Measurements from ENCODE around the gene OXTR. TPM values are rescaled to one million over a fixed set of nuclear protein-coding genes. Genes with fewer than 3 reads are reported as not detected.

OXTR gene
- total and polyA plus RNA-seq, 2 experiments from 2014 or later, result 5.5 to 9.3 TPM

DNA sequence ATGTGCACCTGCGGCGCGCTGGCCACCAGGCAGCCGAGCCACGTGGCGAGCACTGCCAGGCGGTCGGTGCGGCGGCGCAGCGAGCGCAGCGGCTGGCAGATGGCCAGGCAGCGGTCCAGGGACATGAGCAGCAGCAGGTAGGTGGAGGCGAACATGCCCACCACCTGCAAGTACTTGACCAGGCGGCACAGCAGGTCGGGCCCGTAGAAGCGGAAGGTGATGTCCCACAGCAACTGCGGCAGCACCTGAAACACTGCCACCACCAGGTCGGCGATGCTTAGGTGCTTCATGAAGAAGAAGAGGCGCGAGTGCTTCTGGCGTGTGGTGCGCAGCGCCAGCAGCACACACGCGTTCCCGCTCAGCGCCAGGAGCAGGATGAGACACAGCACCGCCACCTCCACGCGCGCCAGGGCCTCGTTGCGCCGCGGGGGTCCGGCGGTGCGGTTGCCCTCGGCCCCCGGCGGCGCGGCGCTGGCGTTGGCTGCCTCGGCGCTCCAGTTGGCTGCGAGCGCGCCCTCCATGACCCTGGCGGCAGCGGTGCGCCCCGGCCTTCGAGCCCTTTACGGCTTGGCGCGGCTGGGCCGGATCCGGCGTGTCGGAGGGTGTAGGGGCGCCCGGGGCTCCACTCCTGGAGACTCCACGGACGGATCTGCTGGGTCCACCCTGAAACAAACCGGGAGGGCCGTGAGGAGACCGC is 1.6 kb downstream of the OXTR start (continued):
- no peak for TF ChIP-seq ZNF114 (CRISPR knock-in tag; IDR thresholded peaks at IDR 0.05)

DNA sequence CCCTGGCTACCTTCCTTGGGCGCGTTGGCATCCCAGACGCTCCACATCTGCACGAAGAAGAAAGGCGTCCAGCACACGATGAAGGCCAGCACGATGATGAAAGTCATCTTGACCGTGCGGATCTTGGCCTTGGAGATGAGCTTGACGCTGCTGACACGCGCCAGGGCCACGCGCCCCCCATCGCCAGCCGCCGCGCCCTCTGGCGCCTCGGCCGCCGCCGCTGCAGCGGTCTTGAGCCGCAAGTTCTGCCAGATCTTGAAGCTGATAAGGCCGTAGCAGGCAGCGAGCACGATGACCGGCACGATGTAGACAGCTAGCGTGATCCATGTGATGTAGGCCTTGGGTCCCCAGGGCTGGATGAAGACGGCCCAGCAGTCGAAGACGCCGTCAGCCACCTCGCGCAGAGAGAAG is 2.2 kb downstream of the OXTR start:
- peaks cover 37% of the 10 kb centered on the region for H3K27me3 ChIP-seq (ENCODE audit: insufficient read depth)

More for the DNA sequence above, 2.2 kb downstream of the OXTR start:
- no peaks in the 10 kb centered on the region for H4K20me1 ChIP-seq (replicated peaks; ENCODE audit: insufficient read depth)
- 0 out of 2 replicates have a peak, but pooled peaks cover 6% of the 10 kb centered on the region for H3K9me2 ChIP-seq (ENCODE audit: insufficient read depth)
- TF ChIP-seq NANOG (IDR thresholded peaks at IDR 0.05; ENCODE audit: borderline replicate concordance), result no peak
- no peak for TF ChIP-seq ZNF331 (CRISPR knock-in tag; IDR thresholded peaks at IDR 0.05; ENCODE audit: low read depth)
- no peak for TF ChIP-seq POLR2AphosphoS5 (IDR thresholded peaks at IDR 0.05; ENCODE audit: low read depth)
- TF ChIP-seq, protein P1, sequence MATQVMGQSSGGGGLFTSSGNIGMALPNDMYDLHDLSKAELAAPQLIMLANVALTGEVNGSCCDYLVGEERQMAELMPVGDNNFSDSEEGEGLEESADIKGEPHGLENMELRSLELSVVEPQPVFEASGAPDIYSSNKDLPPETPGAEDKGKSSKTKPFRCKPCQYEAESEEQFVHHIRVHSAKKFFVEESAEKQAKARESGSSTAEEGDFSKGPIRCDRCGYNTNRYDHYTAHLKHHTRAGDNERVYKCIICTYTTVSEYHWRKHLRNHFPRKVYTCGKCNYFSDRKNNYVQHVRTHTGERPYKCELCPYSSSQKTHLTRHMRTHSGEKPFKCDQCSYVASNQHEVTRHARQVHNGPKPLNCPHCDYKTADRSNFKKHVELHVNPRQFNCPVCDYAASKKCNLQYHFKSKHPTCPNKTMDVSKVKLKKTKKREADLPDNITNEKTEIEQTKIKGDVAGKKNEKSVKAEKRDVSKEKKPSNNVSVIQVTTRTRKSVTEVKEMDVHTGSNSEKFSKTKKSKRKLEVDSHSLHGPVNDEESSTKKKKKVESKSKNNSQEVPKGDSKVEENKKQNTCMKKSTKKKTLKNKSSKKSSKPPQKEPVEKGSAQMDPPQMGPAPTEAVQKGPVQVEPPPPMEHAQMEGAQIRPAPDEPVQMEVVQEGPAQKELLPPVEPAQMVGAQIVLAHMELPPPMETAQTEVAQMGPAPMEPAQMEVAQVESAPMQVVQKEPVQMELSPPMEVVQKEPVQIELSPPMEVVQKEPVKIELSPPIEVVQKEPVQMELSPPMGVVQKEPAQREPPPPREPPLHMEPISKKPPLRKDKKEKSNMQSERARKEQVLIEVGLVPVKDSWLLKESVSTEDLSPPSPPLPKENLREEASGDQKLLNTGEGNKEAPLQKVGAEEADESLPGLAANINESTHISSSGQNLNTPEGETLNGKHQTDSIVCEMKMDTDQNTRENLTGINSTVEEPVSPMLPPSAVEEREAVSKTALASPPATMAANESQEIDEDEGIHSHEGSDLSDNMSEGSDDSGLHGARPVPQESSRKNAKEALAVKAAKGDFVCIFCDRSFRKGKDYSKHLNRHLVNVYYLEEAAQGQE (IDR thresholded peaks at IDR 0.05; ENCODE audit: unreplicated experiment), result no peak
- TF ChIP-seq EZH2phosphoT487 (IDR thresholded peaks at IDR 0.05; ENCODE audit: unreplicated experiment), result no peak
- TF ChIP-seq JUNB (IDR thresholded peaks at IDR 0.05; ENCODE audit: unreplicated experiment), result no peak
- TF ChIP-seq, protein P2, sequence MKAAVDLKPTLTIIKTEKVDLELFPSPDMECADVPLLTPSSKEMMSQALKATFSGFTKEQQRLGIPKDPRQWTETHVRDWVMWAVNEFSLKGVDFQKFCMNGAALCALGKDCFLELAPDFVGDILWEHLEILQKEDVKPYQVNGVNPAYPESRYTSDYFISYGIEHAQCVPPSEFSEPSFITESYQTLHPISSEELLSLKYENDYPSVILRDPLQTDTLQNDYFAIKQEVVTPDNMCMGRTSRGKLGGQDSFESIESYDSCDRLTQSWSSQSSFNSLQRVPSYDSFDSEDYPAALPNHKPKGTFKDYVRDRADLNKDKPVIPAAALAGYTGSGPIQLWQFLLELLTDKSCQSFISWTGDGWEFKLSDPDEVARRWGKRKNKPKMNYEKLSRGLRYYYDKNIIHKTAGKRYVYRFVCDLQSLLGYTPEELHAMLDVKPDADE (IDR thresholded peaks at IDR 0.05), result no peak
- TF ChIP-seq CREB1 (CRISPR knock-in tag; IDR thresholded peaks at IDR 0.05; ENCODE audit: low read depth), result no peak
- no peak for TF ChIP-seq EZH2 (IDR thresholded peaks at IDR 0.05; ENCODE audit: low read depth, unreplicated experiment)
- H3K36me3 ChIP-seq (ENCODE audit: insufficient read depth), result no peaks in the 10 kb centered on the region
- no peaks in the 10 kb centered on the region for H3K36me3 Mint-ChIP-seq (ENCODE audit: low read depth)
- no peaks in the 10 kb centered on the region for H3K9me3 Mint-ChIP-seq
- ATAC-seq, result no peak
- H3K27me3 Mint-ChIP-seq (ENCODE audit: insufficient read depth, low read depth, poor library complexity), result peaks cover 46% of the 10 kb centered on the region
- no peak for DNase-seq (ENCODE audit: low spot score)
- peak overlapping the region; percentile 90 for H3K4me2 ChIP-seq
- no peaks in the 10 kb centered on the region for H3K79me2 ChIP-seq (replicated peaks; ENCODE audit: insufficient read depth)
- peaks cover 31% of the 10 kb centered on the region for H3K4me1 Mint-ChIP-seq
- peaks cover 21% of the 10 kb centered on the region for H3K4me1 ChIP-seq (ENCODE audit: insufficient read depth)
- no peak overlapping the region for H3K27ac Mint-ChIP-seq
- no peak overlapping the region; the same call in 2 of the 3 replicates for H3K4me3 Mint-ChIP-seq
- H2AFZ ChIP-seq, result no peak overlapping the region
- H3F3A ChIP-seq (replicated peaks; ENCODE audit: low read depth), result peaks cover 9% of the 10 kb centered on the region; the same call in 1 of the 2 replicates
- H3K27ac ChIP-seq (ENCODE audit: low read depth), result no peak overlapping the region
- peak overlapping the region; percentile 62; the same call in 1 of the 2 replicates for H3K4me3 ChIP-seq
